ENCODE measurements around the gene ADIPOR2.
"Not testable (repeated sequence)": the region's sequence is repeated elsewhere in the genome, so short reads cannot be mapped to it uniquely, and the experiment has no call there.

The ADIPOR2 gene

DNA sequence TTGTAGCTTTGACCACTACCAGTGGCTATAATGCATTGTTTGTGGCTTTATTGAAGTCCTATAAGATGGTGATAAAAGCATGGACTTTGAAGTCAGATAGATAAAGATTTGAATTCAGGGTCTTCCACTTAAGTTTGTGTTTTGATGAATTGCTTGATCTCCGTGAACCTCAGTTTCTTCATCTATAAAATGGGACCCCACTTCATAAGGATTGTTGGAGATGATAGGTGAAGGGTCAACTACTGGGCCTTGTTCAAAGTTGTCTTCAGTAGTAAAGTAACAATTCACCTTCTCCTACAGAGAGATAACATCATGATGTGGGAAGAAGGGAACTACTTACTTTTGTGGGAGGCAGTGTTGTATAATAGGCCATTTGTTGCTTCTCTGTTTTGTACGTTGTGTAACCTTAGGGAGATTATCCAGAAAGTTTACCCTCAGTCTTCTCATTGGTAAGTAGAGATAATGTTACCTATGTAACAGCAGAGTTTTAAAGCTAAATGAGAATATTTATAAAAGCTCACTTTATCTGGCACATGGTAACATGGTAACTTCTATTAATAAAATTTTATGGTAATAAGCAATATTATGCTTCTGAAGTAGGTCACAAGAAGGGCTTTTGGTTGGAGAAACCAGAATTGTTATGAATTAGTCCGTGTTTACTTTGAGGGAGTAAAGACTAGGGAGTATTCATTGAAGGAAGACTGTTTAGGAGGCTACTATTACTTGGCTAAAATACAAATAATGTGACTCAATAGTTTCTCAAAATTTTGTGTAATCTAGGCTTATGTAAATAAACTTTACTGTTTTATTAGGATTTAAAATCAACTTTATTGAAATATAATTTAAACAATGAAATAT, 15.1 kb downstream of the ADIPOR2 start:
- peak; percentile 29 to 41 for DNase-seq

GRCh38 chr12:1706632-1706980, 15.7 kb downstream of the ADIPOR2 start:
- DNase-seq, result no peak

GRCh38 chr12:1707051-1707450, 16.2 kb downstream of the ADIPOR2 start:
- DNase-seq, result no peak

- not testable (repeated sequence) for DNase-seq
These were observed 19.1 kb downstream of the ADIPOR2 start for GRCh38 chr12:1709968-1710367.

DNA sequence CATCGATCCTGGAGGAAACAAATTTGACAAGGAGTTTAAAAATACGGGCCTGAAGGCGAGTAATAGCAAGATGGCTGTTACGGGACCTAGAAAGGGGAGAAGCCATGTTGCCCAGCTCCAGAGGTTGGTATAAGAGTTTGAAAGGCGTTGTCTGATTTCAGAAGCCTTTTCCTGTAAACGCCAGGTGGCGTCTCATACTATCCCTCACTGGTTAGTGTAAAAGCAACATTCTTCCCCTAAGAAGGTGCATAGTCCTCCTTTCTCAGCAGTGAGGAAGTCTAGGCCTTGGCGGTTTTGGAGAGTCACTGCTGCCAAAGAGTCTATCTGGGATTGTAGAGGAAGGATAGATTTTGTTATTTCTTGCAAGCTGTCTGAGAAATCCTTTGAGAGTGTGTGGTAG, 20.0 kb downstream of the ADIPOR2 start:
- DNase-seq, result not testable (repeated sequence)

DNA sequence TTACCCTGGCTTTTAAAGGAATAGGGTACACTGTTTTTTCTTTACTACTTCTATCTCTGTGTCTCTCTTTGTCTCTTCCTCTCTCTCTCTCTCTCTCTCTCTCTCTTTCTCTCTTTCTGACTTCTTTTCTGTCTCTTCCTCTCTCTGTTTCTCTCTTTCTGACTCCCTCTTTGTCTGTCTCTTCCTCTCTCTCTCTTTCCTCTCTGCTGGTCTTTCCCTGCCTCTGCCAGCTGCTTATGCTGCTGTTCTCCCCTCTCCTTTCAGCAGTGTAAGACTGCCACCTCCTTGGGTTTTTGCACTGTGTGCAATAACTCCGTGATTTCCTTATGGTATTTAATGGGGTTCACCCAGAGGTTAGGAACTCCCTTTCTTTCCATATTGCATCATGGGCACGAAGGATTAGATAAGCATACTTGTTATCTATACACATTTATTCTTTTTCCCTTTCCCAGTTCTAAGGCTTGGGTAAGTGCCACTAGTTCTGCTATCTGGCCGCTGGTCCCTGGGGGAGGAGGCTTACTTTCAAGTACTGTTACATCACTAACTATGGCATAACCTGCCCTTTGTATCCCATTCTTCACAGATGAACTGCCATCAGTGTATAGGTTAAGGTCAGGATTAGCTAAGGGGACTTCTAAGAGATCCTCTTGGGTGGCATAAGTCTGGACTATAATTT, 20.8 kb downstream of the ADIPOR2 start:
- peak; percentile 70 to 73 for DNase-seq

GRCh38 chr12:1712305-1712704, 21.4 kb downstream of the ADIPOR2 start:
- not testable (repeated sequence) for DNase-seq

DNA sequence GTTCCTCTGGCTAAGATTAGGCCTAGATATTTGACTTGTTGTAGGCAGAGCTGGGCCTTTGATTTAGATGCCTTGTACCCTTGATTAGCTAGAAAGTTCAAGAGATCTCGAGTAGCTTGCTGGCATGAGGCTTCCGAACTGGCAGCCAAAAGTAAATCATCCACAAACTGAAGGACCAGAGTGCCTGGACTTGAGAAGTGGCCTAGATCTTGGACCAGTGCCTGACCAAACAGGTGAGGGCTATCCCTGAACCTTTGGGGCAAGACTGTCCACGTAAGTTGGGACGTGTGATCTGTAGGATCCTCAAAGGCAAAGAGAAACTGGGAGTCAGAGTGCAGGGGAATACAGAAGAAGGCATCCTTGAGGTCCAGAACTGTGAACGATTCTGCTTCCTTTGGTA, 22.0 kb downstream of the ADIPOR2 start:
- not testable (repeated sequence) for DNase-seq

GRCh38 chr12:1713783-1714348, 23.0 kb downstream of the ADIPOR2 start:
- DNase-seq, result not testable (repeated sequence)

DNA sequence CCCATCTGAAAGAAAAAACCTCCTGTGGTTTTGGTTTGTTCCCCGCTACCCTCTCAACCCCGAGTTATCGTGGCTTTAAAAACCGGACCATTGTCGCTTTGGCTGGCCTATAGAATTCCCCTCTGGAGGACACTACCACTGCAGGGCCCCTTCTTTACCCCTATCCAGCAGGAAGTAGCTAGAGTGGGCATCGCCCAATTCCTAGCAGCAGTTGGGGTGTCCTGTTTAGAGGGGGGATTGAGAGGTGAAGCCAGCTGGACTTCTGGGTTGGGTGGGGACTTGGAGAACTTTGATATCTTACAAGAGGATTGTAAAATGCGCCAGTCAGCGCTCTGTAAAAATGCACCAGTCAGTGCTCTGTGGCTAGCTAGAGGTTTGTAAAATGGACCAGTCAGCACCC, 24.6 kb downstream of the ADIPOR2 start:
- DNase-seq, result not testable (repeated sequence)

GRCh38 chr12:1716215-1716862, 25.5 kb downstream of the ADIPOR2 start:
- no peak for DNase-seq

GRCh38 chr12:1716911-1717310, 26.0 kb downstream of the ADIPOR2 start:
- no peak for DNase-seq

DNA sequence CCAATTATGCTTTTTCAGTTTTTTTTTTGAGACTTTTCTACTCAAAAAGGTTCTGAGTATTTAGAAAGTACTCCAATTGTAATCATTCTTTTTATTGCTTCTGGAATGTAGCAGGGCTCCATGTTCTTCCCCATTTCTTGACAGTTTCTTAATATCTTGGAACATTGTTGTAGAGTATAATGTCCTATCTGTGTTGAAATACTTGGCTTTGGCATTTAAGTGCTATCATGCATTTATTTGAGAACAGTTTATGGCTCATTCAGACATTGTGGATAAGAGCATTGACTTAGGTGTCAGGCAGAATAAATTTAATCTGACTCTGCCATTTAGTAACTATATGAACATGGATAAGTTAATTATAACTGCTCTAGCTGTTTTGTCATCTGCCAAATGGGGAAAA, 28.3 kb downstream of the ADIPOR2 start:
- DNase-seq, result peak in 1 of 2 donors; percentile 33

DNA sequence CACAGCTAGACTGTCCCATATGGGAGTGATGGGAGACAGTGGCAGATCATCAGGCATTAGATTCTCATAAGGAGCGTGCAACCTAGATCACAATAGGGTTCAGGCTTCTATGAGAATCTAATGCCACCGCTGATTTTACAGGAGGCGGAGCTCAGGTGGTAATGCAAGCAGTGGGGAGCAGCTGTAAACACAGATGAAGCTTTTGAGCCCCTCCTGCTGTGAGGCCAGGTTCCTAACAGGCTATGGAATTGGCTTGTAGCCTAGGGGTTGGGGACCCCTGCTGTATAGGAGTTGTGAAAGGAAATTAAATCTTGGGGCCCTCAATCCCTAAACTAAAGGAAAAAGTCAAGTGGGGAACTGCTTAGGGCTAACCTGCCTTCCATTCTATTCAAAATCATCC, 29.6 kb downstream of the ADIPOR2 start:
- DNase-seq, result no peak

DNA sequence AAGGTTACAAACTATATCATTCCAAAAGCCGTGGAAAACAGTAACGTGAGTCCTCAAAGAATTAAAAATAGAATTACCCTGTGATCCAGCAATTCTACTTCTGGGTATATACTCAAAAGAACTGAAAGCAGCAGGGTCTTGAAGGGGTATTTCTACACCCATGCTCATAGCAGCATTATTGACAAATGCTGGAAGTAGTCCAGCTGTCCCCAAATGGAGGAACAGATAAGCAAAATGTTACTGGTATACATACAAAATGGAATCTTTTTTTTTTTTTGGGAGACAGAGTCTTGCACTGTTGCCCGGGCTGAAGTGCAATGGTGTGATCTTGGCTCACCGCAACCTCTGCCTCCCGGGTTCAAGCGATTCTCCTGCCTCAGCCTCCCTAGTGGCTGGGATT, 32.9 kb downstream of the ADIPOR2 start:
- DNase-seq, result no peak

DNA sequence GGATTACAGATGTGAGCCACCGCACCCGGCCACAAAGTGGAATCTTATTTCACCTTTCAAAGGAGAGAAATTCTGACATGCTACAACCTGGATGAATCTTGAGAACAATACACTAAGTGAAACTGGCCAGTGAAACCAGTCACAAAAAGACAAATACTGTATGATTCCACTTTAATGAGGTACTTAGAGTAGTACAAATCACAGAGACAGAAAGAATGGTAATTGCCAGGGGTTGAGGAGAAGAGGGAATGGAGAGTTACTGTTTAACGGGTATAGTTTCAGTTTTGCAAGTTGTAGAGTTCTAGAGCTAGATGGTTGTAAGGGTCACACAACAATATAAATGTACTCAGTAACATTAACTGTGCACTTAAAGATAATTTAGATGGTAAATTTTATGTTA, 33.4 kb downstream of the ADIPOR2 start:
- no peak for DNase-seq

- DNase-seq, result no peak
These were observed 35.9 kb downstream of the ADIPOR2 start for GRCh38 chr12:1726753-1727152.

- no peak for DNase-seq
These were observed 38.0 kb downstream of the ADIPOR2 start for GRCh38 chr12:1728824-1729223.

GRCh38 chr12:1731019-1731687, 40.3 kb downstream of the ADIPOR2 start:
- DNase-seq, result no peak

DNA sequence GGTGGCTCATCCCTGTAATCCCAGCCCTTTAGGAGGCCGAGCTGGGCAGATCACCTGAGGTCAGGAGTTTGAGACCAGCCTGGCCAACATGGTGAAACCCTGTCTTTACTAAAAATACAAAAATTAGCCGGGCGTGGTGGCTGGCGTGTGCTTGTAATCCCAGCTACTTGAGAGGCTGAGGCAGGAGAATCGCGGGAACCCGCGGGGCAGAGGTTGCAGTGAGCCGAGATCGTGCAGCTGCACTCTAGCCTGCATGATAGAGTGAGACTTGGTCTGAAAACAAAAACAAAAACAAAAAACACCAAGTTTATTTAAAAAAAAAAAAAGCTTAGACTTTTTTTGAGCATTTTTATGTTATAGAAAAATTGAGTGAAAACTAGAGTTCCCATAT, 40.8 kb downstream of the ADIPOR2 start:
- DNase-seq, result not testable (repeated sequence)

- DNase-seq, result no peak
These were observed 42.0 kb downstream of the ADIPOR2 start for GRCh38 chr12:1732914-1733313.

GRCh38 chr12:1733712-1734111, 42.8 kb downstream of the ADIPOR2 start:
- not testable (repeated sequence) for DNase-seq
